Measurements from ENCODE around the gene ELMO1.

ELMO1 gene

GRCh38 chr7:36854652-36855051, 594.0 kb downstream of the ELMO1 start:
- Histone ChIP-seq H3K36me3 (no peaks in the 10 kb centered on the region), H3K27ac (no peak overlapping the region), H3K4me3 (ENCODE audit: low read depth, low read length) (no peak overlapping the region), H3K27me3 (ENCODE audit: insufficient read depth, low read depth, severe bottlenecking) (no peaks in the 10 kb centered on the region), H3K9me3 (ENCODE audit: severe bottlenecking) (no peaks in the 10 kb centered on the region)
- no peak for TF ChIP-seq CTCF (IDR thresholded peaks at IDR 0.05; ENCODE audit: low read depth, low read length)
- no peak for DNase-seq

- no peak for TF ChIP-seq CTCF (IDR thresholded peaks at IDR 0.05; ENCODE audit: low read depth, low read length)
- H3K36me3 ChIP-seq: no peaks in the 10 kb centered on the region
These were observed 595.7 kb downstream of the ELMO1 start for GRCh38 chr7:36852931-36853330.

GRCh38 chr7:36852017-36852416, 596.6 kb downstream of the ELMO1 start:
- no peak for TF ChIP-seq CTCF (IDR thresholded peaks at IDR 0.05; ENCODE audit: low read depth, low read length)
- H3K36me3 ChIP-seq: no peaks in the 10 kb centered on the region
- DNase-seq: no peak
- H3K9me3 ChIP-seq (ENCODE audit: severe bottlenecking): peaks cover 5% of the 10 kb centered on the region
- no peaks in the 10 kb centered on the region for H3K27me3 ChIP-seq (ENCODE audit: insufficient read depth, low read depth, severe bottlenecking)
- H3K27ac ChIP-seq: no peak overlapping the region
- no peak overlapping the region for H3K4me3 ChIP-seq (ENCODE audit: low read depth, low read length)

More at GRCh38 chr7:36852931-36853330, 595.7 kb downstream of the ELMO1 start:
- peaks cover 2% of the 10 kb centered on the region for H3K9me3 ChIP-seq (ENCODE audit: severe bottlenecking)
- DNase-seq: no peak
- no peak overlapping the region for H3K4me3 ChIP-seq (ENCODE audit: low read depth, low read length)
- H3K27ac ChIP-seq: no peak overlapping the region
- no peaks in the 10 kb centered on the region for H3K27me3 ChIP-seq (ENCODE audit: insufficient read depth, low read depth, severe bottlenecking)

GRCh38 chr7:36851382-36851781, 597.3 kb downstream of the ELMO1 start:
- Histone ChIP-seq H3K27me3 (ENCODE audit: insufficient read depth, low read depth, severe bottlenecking) (no peaks in the 10 kb centered on the region), H3K4me3 (ENCODE audit: low read depth, low read length) (no peak overlapping the region), H3K27ac (no peak overlapping the region), H3K36me3 (no peaks in the 10 kb centered on the region), H3K9me3 (ENCODE audit: severe bottlenecking) (peaks cover 5% of the 10 kb centered on the region)
- no peak for DNase-seq
- no peak for TF ChIP-seq CTCF (IDR thresholded peaks at IDR 0.05; ENCODE audit: low read depth, low read length)

GRCh38 chr7:36847946-36848345, 600.7 kb downstream of the ELMO1 start:
- Histone ChIP-seq H3K27ac (no peak overlapping the region), H3K36me3 (no peaks in the 10 kb centered on the region), H3K27me3 (ENCODE audit: insufficient read depth, low read depth, severe bottlenecking) (no peaks in the 10 kb centered on the region), H3K4me3 (ENCODE audit: low read depth, low read length) (no peak overlapping the region), H3K9me3 (ENCODE audit: severe bottlenecking) (peaks cover 5% of the 10 kb centered on the region)
- no peak for TF ChIP-seq CTCF (IDR thresholded peaks at IDR 0.05; ENCODE audit: low read depth, low read length)
- DNase-seq: no peak

- Histone ChIP-seq H3K9me3 (ENCODE audit: severe bottlenecking) (peaks cover 5% of the 10 kb centered on the region), H3K36me3 (no peaks in the 10 kb centered on the region), H3K4me3 (ENCODE audit: low read depth, low read length) (no peak overlapping the region), H3K27ac (no peak overlapping the region), H3K27me3 (ENCODE audit: insufficient read depth, low read depth, severe bottlenecking) (no peaks in the 10 kb centered on the region)
- no peak for TF ChIP-seq CTCF (IDR thresholded peaks at IDR 0.05; ENCODE audit: low read depth, low read length)
- DNase-seq: no peak
These were observed 604.3 kb downstream of the ELMO1 start for GRCh38 chr7:36844374-36844773.

Measured in WERI-Rb-1 (cell line).